Central memory CD4-positive, alpha-beta T cell (primary cell): ENCODE data around the gene GPC5.
"Not testable (repeated sequence)": the region's sequence is repeated elsewhere in the genome, so short reads cannot be mapped to it uniquely, and the experiment has no call there.

Experiments used
- DNase-seq: peaks from one replicate; pipeline ENCODE4 v3.0.0; 2022

GPC5 gene

DNA sequence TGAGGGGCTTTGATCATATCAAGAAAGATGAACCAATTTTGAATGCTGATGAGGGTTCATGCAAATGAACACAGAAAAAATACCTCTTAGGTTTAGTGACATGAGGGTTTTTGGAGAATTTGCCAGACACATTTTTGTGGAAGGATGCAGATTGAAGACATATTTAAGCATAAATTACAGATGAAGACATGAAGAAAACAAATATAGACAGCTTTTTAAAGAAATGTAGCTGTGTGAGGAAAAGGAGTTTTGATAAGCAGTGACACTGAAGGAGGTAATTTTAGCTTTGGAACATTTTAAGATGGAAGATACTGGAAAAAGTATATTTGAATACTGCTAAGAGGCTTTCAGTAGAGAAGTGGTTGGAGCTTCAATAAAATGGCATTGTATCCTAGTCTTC, 1017.4 kb downstream of the GPC5 start:
- DNase-seq, result no peak

DNA sequence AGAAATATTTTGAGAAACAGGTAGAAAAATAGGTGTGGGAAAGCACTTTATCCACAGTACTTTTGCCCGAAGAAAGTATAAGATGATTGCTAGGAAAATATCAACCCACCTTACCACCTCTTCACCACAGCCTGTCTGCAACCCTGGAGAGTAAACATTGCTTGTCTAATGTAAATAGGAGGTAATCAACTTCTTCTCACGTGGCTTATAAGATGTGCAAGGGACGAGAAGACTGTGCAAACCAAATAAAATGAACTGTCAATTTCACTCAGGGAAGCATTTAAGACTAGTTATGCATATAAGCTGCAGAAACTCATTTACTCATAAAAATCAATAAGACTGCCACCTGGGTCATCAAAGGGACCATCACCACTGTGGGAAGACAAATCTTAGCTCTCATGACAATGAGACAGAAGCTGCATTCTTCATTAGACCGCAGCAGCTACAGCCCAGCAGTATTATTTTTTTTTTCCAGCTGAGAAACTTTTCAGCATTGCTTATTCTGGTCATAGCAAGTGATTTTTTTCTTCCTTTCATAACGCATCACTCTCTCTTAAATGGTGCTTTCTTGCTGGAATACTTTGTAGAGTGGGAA, 1020.5 kb downstream of the GPC5 start:
- DNase-seq, result no peak

DNA sequence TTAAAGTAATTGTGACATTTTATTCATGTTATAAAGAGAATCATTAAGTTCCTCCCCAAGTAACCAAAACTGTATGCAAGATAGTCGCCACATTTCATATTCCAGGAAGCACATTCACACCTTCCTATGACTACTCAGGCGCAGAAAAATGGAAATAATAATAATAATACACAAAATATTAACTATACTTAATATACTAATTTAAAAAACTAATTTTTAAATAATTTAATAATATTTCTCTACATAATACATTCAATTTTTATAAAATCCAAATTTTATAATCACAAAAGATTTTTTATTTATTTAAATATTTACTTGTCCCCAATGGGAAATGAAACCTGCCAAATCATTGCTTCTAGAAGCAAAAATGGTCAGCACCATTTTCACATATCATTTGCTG, 1030.8 kb downstream of the GPC5 start:
- DNase-seq, result no peak

DNA sequence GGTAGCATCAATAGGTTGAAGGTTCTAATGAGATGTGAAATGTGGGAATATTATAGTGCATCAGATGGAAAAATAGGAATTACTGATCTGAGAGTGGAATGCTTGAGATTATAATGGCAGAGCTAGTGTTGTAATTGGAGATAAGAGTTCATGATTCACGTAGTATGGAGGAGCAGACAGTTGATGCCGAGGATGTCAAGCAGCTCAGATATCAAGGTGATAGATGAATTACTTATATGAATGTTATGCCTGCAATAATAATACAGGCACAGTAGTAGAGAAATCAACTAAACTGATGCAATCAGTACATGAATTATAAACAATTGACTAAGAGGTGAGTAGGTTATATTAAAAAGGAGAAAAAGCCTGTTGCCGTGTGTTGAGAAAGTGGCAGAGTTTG, 1035.0 kb downstream of the GPC5 start:
- DNase-seq, result no peak

DNA sequence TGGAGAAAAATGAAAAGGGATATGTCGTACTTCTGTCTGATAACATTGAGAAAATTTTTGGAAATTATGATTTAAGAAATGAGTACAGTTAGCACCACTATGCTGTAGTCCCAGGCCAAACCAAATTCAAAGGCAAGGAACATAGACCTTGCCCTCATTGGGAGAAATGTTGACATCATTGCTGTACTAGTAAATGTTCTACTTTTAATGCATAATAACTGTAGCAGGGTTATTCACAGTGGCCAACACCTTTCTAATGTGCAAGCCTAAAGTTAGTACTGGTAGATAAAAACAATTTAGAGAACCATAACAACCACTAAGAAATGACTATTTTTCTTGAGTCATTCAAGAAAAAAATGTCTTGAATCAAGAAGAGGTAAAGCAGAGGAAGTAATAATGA, 1035.5 kb downstream of the GPC5 start:
- DNase-seq, result no peak

DNA sequence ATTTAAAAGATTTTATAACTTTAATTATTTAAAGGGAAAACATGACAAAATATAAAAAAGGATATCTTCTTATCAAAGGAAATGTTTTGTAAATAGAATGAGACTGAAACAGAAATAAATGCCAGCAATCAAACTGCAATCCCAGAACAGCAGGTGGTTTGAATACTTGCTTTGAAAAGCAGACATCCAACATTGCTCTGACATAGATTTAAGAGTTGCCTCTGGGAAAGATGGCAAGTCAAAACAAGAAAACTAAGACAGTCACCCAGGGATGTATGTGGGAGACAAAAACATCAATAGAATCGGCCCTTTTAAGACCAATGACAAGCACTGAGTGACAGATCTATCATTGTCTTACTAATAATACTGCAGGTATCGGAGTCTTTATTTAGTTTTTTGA, 1038.5 kb downstream of the GPC5 start:
- no peak for DNase-seq

DNA sequence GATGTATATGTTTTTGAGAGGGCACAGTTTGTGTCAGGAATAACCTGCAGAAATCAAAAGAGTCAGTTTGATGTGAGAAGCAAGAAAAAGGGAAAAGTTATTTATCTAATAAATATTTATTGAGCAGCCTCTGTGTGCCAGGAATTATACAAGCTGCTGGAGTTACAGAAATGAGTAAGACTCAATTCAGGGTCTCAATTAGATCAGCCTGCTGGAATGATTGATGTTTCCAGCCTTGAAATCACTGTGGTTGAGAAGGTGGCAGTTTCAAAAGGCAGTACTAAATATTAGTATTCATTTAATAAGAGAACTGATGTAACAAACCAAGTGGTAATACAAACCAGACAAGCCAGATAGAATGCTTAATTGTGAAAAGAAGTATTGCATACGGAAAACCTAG, 1045.8 kb downstream of the GPC5 start:
- DNase-seq, result no peak

DNA sequence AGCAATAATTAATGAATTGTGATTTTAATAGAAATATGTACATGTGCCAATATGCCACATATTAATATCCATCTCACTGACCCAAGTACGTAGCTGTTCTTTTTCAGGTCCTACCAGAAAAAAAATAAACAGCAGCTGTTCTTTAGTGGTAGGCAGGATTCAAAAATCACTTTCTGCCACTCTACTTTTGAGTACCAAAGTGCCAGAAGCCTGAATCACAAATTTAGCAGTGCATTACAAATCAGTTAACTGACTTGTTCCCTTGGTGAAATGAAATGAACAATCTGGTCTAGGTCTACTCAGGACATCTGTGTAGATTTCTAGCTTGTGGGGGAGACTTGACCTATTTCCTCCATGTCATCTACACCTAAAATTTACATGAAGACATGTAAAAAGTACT, 1052.6 kb downstream of the GPC5 start:
- DNase-seq, result no peak

DNA sequence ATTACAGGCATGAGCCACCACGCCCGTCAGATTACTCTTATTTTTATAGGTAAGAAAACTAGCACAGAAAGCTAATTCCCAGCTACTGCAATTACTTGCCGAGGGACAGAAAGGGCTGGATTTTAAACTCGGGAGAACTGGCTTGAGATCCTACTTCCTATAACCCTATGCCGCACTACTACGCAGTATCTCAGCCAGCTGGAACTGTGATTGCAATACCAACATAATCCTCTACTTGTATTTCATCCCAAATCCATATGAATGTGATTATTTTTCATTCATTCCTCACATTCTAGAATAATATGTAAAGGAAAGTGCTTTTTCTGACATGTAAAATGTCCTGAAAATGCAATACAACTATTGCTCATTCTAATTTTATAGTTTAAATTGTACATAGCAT, 1054.4 kb downstream of the GPC5 start:
- DNase-seq, result no peak

DNA sequence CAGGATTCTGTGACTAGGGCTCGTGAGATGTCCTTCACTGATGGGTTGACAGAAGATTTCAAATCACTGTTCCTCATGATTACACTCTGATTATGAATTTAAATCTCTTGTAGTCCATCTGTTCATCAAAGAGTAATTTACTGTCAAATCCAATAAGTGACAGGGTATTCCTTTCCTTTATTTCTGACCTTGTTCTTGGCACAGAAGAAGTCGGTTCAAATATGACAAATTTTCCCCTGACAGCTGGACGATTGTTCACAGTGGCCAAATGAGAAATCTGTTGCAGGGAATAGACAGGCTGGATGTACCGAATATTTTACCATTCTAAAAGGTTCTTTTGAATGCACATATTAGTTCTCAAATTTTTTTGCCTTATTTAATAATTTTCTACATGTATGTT, 1060.9 kb downstream of the GPC5 start:
- DNase-seq, result no peak

DNA sequence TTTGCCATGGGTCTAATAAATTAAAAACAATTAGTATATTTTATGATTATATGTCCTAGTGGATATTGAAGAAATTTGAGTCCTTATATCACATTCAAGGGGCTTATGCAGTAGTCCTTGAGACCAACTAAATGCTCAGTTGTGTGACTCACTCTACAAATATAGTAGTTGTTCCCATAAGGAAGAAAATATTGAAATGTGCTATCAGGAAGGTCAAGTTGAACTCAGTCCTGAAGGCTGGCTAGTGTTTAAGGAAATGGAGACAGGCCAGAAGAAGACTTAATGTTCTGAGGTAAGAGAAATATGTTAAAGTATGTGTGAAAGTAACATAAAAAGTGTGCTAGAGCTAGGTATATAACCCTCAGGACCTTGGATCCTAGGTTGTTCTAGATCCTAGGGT, 1062.1 kb downstream of the GPC5 start:
- DNase-seq, result no peak

DNA sequence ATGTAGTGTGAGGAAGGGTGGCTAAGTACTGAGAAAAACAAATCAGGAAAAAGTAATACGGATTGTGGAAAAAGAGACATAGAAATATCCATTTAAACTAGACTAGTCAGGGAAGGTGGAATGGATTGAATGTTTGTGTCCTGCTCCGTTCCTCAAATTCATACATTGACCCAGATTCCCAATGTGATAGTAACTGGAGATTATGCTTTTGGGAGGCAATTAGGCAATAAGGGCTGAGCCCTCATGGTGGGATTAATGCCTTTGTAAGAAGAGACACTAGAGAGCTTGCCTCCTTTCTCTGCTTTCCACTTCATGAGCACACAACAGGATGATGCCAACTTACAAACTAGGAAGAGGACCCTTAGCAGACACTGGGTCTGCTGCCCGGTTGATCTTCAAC, 1063.0 kb downstream of the GPC5 start:
- no peak for DNase-seq

DNA sequence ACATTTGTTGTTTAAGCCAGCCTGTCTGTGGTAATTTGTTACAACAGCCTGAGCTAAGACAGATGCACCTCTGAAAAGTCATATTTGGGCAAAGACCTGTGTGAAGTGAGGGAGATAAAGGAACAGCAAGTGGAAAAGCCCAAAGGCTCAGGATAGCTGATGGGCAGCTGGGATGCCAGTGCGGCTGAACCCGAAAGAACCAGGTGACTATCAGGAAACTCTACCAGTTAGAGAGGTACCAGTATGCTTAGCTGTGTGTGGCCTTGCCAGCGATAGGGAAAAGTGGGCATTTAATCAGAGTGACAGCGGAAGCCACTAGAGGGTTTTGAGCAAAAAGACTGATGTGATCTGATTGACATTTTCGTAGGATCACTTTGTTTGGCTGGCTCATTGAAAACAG, 1063.4 kb downstream of the GPC5 start:
- DNase-seq, result no peak

DNA sequence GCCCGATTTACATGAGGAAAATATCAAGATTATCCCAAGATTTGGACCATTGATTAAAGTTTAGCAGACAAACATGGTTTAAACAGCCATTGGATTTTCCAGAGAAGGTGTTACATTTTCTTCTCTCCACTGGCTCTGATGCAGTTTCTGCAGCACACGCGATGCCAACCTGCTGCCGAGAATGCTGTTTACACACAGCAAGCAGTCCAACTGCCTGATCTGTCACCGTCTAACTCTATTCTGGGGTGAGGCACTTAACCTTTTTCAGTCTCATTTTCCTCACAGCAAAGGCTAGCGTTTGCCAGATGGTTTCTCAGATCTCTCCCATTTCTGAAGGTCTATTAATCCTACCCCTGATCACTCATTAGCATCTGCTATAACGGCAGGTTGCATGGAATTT, 1064.7 kb downstream of the GPC5 start:
- DNase-seq, result no peak

DNA sequence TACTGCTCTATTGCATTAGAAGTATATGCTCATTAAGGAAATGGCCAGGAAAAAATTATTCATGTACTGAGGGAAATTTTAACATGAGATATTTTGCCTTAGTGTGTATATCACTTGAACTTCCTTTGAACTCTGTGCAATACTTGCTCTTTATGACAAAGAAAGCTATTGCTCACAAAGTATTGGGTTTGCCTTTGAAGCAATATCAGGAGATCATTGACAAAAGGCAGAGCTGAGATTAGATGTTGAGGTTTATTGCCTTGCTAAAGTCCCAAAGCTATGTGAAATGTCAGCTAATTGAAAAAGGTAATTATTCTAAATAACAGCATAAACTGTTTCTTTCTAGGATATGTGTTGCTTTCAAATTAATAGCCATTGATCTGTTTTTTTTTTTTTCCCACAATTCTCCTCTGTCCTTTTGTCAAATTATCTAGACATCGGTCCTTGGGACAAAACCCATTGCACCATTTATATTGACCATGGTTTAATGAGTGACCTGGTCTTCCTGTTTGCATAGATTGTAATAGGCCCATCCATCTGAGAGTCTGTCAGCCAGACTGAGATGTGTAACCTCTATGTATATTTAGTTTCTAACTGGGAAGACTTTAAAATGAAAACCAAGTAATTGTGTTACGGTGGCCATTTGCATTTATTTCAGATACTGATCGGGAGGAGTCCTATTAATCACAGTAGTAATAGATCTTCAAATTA, 1075.5 kb downstream of the GPC5 start:
- no peak for DNase-seq

DNA sequence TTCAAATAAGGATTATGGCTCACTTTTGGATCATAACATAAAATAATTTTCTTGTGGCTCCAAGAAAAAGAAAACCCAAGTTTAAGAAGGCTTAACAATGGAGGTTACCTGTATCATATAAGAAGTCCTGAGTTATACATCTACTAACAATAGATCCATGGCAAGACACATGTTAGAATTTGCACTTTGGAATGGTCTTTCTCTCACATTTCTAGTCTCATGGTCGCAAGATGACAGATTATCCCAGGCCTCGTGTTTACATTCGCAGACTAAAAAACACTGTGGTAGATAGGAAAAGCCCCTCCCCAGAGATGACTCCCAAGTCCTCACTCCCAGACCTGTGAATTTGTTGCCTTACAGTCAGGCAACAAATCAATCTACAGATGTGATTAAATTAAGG, 1082.0 kb downstream of the GPC5 start:
- no peak for DNase-seq

DNA sequence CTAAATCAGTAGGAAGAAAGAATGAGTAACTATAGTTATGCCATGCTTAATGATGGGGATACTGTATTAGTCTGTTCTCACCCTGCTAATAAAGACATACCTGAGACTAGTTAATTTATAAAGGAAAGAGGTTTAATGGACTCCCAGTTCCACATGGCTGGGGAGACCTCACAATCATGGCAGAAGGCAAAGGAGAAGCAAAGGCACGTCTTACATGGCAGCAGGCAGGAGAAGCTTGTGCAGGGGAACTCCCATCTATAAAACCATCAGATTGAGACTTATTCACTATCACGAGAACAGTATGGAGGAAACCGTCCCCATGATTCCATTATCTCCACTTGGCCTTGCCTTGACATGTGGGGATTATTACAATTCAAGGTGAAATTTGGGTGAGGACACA, 1084.4 kb downstream of the GPC5 start:
- not testable (repeated sequence) for DNase-seq

DNA sequence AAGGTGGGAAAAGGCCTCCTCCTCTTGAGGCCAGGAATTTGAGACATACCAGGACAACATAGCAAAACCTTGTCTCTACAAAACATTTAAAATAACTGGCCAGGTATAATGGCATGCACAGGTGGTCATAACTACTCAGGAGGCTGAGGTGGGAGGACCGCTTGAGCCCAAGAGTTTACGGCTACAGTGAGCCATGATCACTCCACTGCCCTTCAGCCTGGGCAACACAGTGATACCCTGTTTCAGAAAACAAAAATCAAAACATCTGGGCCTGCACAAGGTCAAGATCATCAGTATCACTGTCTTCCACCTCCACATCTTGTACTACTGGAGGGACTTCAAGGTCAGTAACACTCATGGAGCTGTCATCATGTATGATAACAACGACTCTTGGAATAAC, 1085.5 kb downstream of the GPC5 start:
- DNase-seq, result no peak

DNA sequence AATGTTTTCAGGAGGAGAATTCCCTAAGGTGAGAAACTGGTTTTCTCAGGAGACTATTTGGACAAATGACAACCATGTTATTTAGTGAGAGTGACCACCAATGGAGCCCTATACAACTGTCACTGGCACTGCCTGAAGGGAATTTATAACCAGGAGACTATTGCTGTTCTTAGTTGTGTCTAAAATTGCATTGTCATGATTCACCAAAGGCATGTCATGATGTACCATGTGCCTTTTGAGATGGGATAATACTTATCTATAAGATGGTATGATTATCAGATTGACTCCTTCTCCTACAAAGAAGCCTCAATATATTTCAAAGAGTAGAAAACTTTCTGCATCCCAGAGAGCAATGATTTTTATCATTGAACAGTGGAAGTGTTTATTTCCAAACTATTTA, 1088.8 kb downstream of the GPC5 start:
- DNase-seq, result no peak

DNA sequence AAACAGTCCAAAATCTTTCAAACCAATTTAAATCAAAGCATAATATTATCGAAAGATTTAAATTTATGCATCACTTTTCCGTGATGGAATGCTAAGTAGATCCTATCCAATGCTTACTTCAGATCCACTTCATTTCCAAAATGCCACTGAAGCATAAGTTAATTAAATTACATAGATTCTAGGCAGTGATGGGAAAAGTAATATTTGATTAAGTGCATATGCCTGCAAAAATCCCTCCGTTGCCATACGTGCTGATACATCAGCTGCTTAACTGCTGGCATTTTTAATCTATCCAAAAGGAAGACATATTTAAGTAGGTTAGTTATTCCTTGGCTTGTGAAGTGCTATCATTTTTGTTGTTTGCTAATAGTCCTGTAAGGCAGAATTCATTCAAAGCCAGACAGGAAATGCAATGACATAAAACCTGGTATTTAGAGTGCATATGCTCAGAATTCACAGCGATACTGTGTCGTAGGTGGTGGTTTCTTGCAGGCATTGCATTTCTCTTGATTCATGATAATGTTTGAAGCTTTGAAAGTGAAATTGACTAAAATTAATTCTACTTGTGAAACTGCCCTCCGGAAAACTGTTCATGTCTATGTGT, 1089.9 kb downstream of the GPC5 start:
- DNase-seq, result no peak

DNA sequence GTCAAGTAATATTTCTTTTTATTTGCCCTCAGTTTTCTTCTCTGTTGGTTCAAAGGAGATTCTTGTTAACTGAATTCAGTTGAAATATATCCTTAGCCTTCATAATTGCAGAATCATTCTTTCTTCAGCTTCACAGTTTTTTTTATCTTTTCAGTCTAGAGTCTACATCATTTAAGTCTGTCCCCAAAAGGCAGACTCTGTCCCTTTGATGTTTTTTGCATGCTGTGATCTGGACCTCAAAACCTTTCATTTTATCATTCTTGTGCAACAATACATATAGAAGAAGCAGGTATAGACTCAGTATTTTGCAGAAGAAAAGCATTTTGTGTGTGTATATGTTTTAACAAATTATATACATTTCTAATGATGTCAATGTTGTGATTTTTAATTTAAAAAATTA, 1093.4 kb downstream of the GPC5 start:
- DNase-seq, result no peak

DNA sequence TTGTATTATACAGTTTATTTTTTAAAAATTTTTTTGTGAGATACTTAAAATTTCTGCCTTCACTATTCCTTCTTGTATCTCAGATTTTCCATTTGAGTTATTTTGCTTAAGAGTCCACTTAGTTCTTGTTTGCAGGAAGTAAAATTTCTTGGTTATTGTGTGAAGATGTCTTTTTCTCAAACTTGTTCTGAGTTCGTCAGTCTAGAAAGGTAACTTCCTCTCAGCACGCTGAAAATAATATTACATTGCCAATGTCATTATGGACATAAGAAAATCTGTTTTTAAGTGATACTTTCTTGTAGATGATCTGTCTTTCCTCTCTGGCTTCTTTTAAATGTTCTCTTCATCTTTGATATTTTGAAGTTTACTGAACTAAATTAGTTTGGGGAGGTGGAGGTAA, 1096.5 kb downstream of the GPC5 start:
- DNase-seq, result no peak

DNA sequence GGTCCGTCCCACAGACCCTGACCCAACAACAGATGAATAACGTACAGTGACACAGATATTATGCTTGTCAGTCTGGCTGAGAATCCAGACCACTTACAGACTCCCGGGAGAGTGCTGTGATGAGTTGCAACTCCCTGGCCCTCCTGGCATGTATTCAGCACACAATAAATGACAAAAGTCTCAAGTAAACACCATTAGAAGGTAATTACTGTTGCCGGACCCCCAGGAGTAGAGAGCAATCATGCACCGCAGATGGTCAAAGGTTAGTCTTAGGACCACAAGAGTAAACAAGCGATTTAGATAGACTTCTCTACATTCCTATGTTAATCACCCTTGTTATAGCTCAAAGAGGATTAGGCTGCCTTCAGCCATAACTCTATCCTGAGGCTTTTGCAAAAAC, 1101.8 kb downstream of the GPC5 start:
- DNase-seq, result no peak

DNA sequence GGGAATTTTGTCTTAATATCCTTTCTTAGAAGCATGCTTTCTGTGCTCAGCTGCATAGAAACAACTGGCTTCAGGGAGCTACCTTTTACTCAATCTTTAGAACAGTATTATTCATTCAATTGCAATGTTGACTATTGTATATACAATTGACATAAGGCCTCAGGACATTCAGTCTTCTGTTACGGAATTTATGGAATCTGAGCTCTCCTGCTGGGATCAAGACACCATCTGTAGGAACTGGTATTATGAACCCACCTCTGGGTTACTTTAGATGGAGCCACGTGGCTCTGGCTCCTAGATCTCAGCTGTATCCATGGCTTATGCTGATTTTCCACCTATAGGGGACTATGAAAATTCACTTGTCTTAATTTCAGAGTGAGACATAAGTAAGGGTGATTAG, 1112.0 kb downstream of the GPC5 start:
- DNase-seq, result no peak

DNA sequence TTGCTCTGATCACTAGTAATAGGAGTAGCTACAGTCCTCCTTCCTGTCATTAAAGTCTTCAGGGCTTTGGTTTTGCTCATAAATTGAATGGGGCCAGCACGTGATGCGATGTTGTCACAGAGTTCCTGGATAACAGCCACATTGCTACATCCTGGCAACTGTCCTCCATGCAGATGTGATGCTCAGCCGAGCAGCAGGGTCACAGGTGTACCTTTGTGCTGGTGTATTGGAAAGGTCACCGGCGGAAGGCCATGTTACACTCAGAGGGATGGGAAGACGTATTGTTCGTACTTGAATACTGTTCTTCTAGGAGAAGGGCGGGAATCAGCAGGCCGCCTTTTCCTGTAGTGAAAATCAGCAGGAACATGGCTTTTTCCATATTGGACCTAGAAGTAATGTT, 1114.4 kb downstream of the GPC5 start:
- no peak for DNase-seq
